ENCODE measurements around the gene METTL5. TPM values are rescaled to one million over a fixed set of nuclear protein-coding genes. Genes with fewer than 3 reads are reported as not detected.

Gene METTL5
- total RNA-seq (2022; extraction: Qiagen RNA extraction) = 64.8 to 97.2 TPM (median 66.6 TPM) in 5 replicates

DNA sequence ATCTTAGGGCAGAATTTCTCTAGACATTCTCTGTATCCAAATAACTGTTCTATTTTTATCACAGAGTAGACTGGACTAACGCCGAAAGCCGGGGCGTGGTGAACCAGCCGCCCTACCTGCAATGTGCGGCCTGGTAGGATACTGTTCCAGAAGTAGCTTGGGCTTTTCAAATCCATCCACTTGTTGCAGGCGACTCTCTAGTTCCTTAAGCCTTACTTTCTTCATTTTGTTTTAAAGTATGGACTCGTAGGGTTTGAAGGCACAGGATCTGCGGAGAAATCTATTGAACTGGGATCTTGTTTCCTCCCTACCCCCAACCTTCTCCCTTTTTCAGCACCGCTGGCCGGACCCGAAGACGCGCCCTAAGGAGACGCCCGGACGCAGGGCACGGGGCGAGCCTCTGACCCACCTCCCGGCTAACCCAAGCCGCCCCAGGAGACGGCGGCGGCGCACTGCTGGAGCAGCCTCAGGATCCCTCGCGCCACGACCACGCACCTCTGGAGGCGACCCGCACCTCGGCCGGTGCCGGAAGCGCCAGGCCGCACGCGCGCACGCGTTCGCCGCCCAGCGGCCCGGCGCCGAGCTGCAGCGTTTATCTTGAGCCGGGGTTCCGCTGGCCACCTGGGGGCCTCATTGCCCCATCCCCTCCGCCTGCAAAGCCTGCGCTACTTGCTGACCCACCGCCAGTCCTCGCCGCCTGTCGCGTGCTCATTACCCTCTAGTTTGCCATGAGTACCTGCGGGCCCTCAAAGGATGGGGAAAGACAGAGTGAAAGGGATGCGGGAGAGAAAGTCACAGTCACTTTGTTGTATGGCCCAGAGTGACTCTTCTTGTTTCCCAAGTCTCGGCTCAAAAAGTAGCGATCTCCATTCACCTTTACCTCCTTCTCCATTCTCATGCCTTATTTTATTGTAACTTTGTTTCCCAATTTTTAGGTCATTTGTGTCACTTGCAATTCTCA, at the start of gene METTL5:
Gene METTL5, minus strand, starts transcription at position 533 of the 961 bp plus-strand sequence. Its CDS starts 308 bp downstream, at position 225.

GRCh38 chr2:169827272-169828140, 2.8 kb upstream of the METTL5 start, which contains the start of gene UBR3:
Gene UBR3, plus strand, starts transcription at chr2:169827454. Its CDS starts 54 bp downstream, at chr2:169827508.

DNA sequence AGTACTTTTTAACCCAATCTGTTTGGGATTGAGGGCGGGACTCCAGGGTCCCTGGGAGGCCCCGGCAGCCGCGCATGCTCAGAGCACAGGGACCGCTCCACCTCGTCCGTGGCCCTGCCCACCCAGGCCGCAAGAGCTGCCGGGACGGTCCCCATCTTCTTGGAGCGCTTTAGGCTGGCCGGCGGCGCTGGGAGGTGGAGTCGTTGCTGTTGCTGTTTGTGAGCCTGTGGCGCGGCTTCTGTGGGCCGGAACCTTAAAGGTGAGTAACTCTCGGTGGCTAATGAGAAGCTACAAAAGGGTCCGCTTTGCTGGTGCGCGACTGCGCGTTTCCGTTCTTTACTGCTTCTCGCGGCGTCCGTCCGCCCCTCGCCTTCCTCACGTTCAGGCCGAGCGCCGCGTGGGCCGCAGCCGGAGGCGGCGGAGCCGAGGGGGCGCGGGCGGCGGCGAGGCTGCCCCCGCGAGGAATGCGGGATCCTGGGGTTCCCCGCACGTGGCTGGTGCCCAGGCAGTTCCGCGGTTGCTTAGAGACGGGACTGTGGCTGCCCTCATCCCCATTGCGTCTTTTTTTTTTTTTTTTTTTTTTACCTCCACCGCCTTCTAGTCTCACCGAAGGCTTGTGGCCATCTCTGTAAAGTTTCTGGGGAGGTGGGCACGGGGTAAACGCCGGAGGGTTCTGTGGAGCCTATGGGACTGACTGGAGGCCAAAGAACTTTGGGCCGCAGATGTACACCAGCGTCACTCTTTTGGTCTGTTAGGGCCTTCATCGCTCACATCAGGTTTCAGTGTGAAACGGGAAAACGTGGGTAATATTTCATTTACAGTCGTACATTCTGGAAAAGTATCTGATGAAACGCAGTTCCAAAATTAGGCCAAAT, 25.8 kb downstream of the METTL5 start, which contains the start of gene SSB:
Gene SSB, plus strand, starts transcription at position 154 of the 875 bp plus-strand sequence. CDS start 2,090 bp downstream, outside the sequence.

Other genes with a start within 250 kb of the METTL5 start
- gene PPIG, start 240.6 kb downstream of the METTL5 start, total RNA-seq (2022; extraction: Qiagen RNA extraction) = 31.1 to 52.6 TPM (median 40.4 TPM) in 5 replicates
- 0.22 to 0.80 TPM (median 0.46 TPM) in 5 replicates for gene CFAP210, start 130.5 kb downstream of the METTL5 start, total RNA-seq (2022; extraction: Qiagen RNA extraction)
- gene PHOSPHO2, start 130.4 kb downstream of the METTL5 start, total RNA-seq (2022; extraction: Qiagen RNA extraction) = 2.6 to 3.4 TPM (median 3.0 TPM) in 5 replicates
- 6.8 to 11.1 TPM (median 9.2 TPM) in 5 replicates for gene KLHL23, start 91.1 kb downstream of the METTL5 start, total RNA-seq (2022; extraction: Qiagen RNA extraction)
- gene SSB, start 26.0 kb downstream of the METTL5 start, total RNA-seq (2022; extraction: Qiagen RNA extraction) = 130 to 194 TPM (median 137 TPM) in 5 replicates
- gene UBR3, start 2.5 kb upstream of the METTL5 start, total RNA-seq (2022; extraction: Qiagen RNA extraction) = 8.2 to 11.5 TPM (median 9.7 TPM) in 5 replicates

Data from A549 treated with CORT108297 at 1 μM for 4 hours (cell line).